Kidney (tissue), 14 donors: Measurements from ENCODE around the gene SMC6. TPM values are rescaled to one million over a fixed set of nuclear protein-coding genes. Genes with fewer than 3 reads are reported as not detected.

ENCODE experiments used
- DNase-seq, 5 donors: peaks; one replicate each; pipeline ENCODE4 v3.0.0-alpha.2; 2013 to 2020
- FAIRE-seq: peaks from 2 replicates; lab custom pipeline; 2012; peaks lifted over from hg19 to GRCh38; lab: Jason Lieb, UNC
- H3K27ac ChIP-seq, 2 donors: one replicate each; pipeline ENCODE4 v1.7.0; 2013; ENCODE audit warnings: low read depth in 2 of 2, low read length in 2 of 2, inconsistent platforms in 1 of 2
- H3K27me3 ChIP-seq: one replicate; pipeline ENCODE4 v1.7.1; 2013; ENCODE audit warnings: low read length, inconsistent platforms; ENCODE audit not compliant: control insufficient read depth, insufficient read depth
- H3K36me3 ChIP-seq, 3 donors: one replicate each; pipeline versions ENCODE4 v1.7.0 to v1.7.1; 2013; ENCODE audit warnings: low read length in 3 of 3, control low read depth in 1 of 3, inconsistent platforms in 1 of 3; ENCODE audit not compliant: insufficient read depth in 3 of 3, control insufficient read depth in 2 of 3
- H3K4me1 ChIP-seq, 3 donors: one replicate each; pipeline versions ENCODE4 v1.7.0 to v1.7.1; 2013; ENCODE audit warnings: low read length in 3 of 3, inconsistent platforms in 1 of 3, low read depth in 1 of 3; ENCODE audit not compliant: control insufficient read depth in 2 of 3, insufficient read depth in 2 of 3
- H3K4me3 ChIP-seq, 3 donors: one replicate each; pipeline versions ENCODE4 v1.7.0 to v1.8.1; 2013; ENCODE audit warnings: low read length in 3 of 3, control low read depth in 1 of 3, inconsistent platforms in 1 of 3
- H3K9ac ChIP-seq, 3 donors: one replicate each; pipeline versions ENCODE4 v1.7.0 to v1.7.1; 2013; ENCODE audit warnings: low read length in 3 of 3, control low read depth in 1 of 3, inconsistent platforms in 1 of 3
- H3K9me3 ChIP-seq, 3 donors: one replicate each; pipeline versions ENCODE4 v1.7.0 to v1.7.1; 2013; ENCODE audit warnings: low read length in 3 of 3, control low read depth in 1 of 3, inconsistent platforms in 1 of 3; ENCODE audit not compliant: control insufficient read depth in 2 of 3, insufficient read depth in 1 of 3
- intact Hi-C: fragments of 100-400 bp; cut with DNase I; formaldehyde crosslinking; loops from one replicate; pipeline ENCODE4 v1.11.1; 2022
- polyA plus RNA-seq: library from polyadenylated mRNA; stranded (reverse); fragments of 350-450 nt; fragmentation: Illumina TruSeq; extraction: RNeasy Lipid Tissue Mini Kit (QIAGEN cat#74804); gene quantifications from one replicate; pipeline ENCODE4 v1.2.3, GENCODE V29; 2014; ENCODE audit warnings: low read depth, low replicate concordance; ENCODE audit not compliant: insufficient read depth
- total RNA-seq: library from RNA; stranded (reverse); fragmentation: NEBNext Ultra II Directional; extraction: Animal tissue kit (Norgen Biotek cat#: 25700); gene quantifications from one replicate; pipeline ENCODE4 v1.2.1, GENCODE V29; 2021
- TF ChIP-seq, protein P1 (sequence below): IDR thresholded peaks from 3 replicates; pipeline ENCODE4 v1.5.1; 2012; ENCODE audit warnings: mild to moderate bottlenecking, moderate library complexity, borderline replicate concordance; ENCODE audit not compliant: insufficient read depth; ENCODE audit errors: extremely low read depth
- donor health status: control.
- donor health status: control.
- donor health status: control.
- donor health status: control.
- donor health status: control.
- donor health status: DM: yes; HTN: yes; CAD: no.
- donor health status: Normal renal cell carcinoma (clear cell type).

SMC6 gene
- total and polyA plus RNA-seq, 2 donors from 2014 or later = 4.8 to 16.3 TPM

DNA sequence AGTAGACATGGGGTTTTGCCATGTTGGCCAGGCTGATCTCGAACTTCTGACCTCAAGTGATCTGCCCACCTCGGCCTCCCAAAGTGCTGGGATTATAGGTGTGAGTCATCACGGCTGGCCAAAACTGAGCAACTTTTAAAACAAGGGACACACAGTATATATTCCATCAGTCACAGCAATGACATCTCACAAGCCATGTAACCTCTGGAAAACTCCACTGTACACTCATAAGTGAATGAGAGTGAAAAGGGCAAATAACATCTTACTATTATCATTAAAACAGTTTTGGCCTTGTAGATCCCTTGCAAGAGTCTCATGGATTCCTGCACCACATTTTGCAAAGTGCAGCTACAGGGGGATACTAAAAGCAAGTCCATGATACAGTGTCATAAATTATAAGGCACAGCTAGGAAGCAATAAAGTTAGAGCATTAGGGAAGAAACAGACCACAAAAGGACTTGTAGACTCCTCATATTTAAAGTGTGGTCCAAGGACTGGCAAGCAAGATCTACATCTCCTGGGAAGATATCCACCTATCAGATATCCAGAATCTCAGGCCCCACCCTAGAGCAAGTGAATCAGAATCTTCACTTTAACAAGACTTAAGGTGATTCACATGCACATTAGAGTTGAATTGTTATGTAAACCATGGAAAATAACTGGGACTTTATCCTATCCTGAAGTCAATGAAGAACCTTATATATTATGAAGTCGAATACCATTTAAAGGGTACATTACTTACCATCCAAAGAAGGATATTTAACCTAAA, 5.7 kb downstream of the SMC6 start:
- Histone ChIP-seq H3K9ac (no peak overlapping the region), H3K4me3 (no peak overlapping the region), H3K9me3 (no peaks in the 10 kb centered on the region), H3K27ac (no peak overlapping the region), H3K4me1 (peaks cover 0 to 8% (median 2%) of the 10 kb centered on the region in 3 donors), H3K36me3 (peaks cover 0 to 5% (median 2%) of the 10 kb centered on the region in 3 donors), H3K27me3 (no peaks in the 10 kb centered on the region)
- FAIRE-seq (no peak), DNase-seq (no peak)
- TF ChIP-seq, protein P1, sequence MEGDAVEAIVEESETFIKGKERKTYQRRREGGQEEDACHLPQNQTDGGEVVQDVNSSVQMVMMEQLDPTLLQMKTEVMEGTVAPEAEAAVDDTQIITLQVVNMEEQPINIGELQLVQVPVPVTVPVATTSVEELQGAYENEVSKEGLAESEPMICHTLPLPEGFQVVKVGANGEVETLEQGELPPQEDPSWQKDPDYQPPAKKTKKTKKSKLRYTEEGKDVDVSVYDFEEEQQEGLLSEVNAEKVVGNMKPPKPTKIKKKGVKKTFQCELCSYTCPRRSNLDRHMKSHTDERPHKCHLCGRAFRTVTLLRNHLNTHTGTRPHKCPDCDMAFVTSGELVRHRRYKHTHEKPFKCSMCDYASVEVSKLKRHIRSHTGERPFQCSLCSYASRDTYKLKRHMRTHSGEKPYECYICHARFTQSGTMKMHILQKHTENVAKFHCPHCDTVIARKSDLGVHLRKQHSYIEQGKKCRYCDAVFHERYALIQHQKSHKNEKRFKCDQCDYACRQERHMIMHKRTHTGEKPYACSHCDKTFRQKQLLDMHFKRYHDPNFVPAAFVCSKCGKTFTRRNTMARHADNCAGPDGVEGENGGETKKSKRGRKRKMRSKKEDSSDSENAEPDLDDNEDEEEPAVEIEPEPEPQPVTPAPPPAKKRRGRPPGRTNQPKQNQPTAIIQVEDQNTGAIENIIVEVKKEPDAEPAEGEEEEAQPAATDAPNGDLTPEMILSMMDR = no peak
- intact Hi-C loops = no loop called here

DNA sequence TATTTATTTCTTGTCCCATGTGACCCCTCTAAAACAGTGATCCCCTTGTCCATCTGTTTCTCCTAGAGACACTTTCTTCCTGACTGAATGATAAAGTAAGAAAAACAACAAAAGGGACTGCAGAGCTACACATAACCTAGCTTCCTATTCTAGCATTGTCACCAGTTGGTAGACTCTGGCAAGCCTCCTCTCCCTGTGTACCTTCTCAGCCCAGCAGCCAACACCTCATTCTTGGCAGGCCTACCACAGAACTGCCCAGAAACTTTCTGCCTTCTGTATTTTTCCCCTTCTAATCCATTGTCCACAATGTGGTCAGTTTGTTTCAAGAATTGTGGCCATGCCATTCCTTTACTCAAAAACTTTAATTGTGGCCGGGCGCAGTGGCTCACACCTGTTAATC, 13.4 kb downstream of the SMC6 start:
- no peaks in the 10 kb centered on the region for H3K9me3 ChIP-seq
- no peak overlapping the region for H3K4me3 ChIP-seq
- no peak overlapping the region for H3K9ac ChIP-seq
- H3K27me3 ChIP-seq = no peaks in the 10 kb centered on the region
- H3K36me3 ChIP-seq = peaks cover 2 to 18% (median 18%) of the 10 kb centered on the region in 3 donors
- no peak overlapping the region for H3K27ac ChIP-seq
- intact Hi-C loops = no loop called here
- FAIRE-seq (no peak), DNase-seq (no peak)
- TF ChIP-seq, protein P1 = no peak
- H3K4me1 ChIP-seq = no peaks in the 10 kb centered on the region

DNA sequence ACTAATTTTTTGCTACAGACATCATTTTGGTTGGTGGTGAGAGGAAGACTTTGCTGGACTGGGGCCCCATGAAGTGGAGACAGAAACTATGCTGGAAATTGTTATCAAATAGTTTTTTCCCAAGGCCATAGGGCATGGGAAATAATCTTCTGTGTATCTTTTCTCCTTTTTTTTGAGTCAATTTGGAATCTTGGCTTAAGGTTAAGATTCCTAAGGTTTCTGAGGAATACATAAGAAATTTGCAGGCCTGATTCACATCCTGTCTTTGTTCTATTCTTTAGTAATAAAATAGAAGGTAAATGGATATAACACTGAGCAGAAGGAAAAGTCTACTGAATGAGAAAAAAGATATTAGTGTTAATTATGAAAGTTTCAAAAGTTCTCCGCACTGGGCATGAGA, 16.6 kb downstream of the SMC6 start:
- no peak for FAIRE-seq
- no peak overlapping the region for H3K4me3 ChIP-seq
- no peak overlapping the region for H3K27ac ChIP-seq
- TF ChIP-seq, protein P1 = no peak
- intact Hi-C loops = no loop called here
- H3K27me3 ChIP-seq = no peaks in the 10 kb centered on the region
- H3K36me3 ChIP-seq = peaks cover 2 to 22% (median 13%) of the 10 kb centered on the region in 3 donors
- DNase-seq = no peak
- no peaks in the 10 kb centered on the region for H3K4me1 ChIP-seq
- no peak overlapping the region for H3K9ac ChIP-seq
- no peaks in the 10 kb centered on the region for H3K9me3 ChIP-seq

DNA sequence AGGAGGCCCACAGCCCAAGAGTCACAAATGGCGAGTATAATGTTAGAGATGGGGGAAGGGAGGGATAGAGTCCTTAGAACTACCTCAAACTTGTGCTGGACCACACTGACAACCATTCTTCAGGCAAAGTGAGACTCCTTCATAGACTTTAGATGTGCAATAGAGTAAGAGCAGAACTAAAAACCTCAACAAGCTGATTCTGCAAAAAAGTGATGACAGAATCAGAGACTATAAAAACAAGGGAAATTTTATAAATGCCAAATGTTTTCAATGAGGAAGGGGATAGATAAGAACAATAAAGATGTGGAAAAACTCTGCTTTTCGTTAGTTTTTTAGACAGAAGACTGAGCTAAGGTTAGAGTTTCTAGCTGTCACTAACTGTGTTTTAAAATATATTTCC, 17.7 kb downstream of the SMC6 start:
- Histone ChIP-seq H3K36me3 (peaks cover 2 to 26% (median 19%) of the 10 kb centered on the region in 3 donors), H3K9me3 (no peaks in the 10 kb centered on the region), H3K9ac (no peak overlapping the region), H3K4me1 (no peaks in the 10 kb centered on the region), H3K27me3 (no peaks in the 10 kb centered on the region), H3K27ac (no peak overlapping the region), H3K4me3 (no peak overlapping the region)
- DNase-seq (no peak), FAIRE-seq (no peak)
- TF ChIP-seq, protein P1 = no peak
- intact Hi-C loops = no loop called here
